Stimulated activated CD8-positive, alpha-beta memory T cell treated with anti-CD3 and anti-CD28 coated beads, Interleukin-7, amount 100 ng/mL, for 4 hours (primary cell): ENCODE data around the gene PRDM13.
"Not testable (repeated sequence)": the region's sequence is repeated elsewhere in the genome, so short reads cannot be mapped to it uniquely, and the experiment has no call there.

Source experiments
- DNase-seq, 2 donors: peaks; one replicate each; pipeline ENCODE4 v3.0.0-alpha.2; 2020; ENCODE audit warnings: low read depth in 2 of 2

PRDM13 gene

GRCh38 chr6:99606656-99607415 lies at the start of gene PRDM13:
Gene PRDM13, plus strand, starts transcription at chr6:99606833. Its CDS starts 202 bp downstream, at chr6:99607035.
- no peak for DNase-seq

- no peak for DNase-seq
Measured at GRCh38 chr6:99559057-99559456, 47.6 kb upstream of the PRDM13 start.

DNA sequence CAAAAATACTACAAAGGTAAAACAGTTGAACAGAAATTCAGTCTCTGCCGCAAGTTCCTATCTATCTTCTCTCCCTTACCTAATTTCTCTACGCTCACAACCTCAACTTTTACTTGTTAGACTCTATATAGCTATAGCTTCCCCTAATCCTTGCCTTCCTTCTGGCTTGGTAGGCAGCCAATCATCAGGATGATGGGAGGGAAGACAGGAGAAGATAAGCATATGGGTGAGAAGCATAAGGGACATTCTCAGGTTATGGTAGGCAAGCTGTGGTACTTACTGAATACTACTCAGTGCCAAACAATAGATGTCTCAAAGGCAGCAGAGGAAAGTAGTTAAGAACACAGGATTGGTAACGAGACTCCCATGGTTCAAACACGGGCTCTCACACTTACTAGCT lies 46.0 kb upstream of the PRDM13 start:
- no peak for DNase-seq

DNA sequence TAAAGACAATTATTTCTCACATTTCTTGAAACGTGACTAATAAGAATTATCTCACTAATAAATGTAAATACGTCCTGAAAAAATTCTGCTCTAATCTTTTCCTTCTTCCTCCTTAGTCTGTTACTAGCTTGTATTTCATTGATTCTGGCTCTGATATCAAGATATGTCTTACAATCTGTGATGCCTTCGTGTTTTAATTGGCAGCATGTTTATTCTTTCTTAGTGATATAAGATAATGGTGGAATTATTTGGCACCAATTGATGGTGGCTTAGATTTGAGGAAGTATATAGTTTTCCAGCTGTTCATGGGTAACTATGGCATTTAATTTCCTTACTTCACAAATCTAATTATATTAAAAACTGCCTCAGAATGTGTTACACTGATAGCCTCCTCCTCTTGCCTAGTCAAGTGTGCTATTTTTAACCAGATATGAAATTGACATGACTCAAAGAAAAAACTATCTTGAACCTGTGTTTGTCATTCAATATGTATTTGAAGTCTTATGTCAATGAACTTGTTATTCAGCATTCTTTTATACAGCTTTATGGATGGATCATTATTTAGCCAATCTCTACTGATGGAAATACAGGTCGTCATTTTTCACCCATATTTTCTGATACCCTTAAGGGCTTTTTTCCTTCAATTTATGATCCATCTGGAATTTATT lies 43.4 kb upstream of the PRDM13 start:
- DNase-seq: no peak

DNA sequence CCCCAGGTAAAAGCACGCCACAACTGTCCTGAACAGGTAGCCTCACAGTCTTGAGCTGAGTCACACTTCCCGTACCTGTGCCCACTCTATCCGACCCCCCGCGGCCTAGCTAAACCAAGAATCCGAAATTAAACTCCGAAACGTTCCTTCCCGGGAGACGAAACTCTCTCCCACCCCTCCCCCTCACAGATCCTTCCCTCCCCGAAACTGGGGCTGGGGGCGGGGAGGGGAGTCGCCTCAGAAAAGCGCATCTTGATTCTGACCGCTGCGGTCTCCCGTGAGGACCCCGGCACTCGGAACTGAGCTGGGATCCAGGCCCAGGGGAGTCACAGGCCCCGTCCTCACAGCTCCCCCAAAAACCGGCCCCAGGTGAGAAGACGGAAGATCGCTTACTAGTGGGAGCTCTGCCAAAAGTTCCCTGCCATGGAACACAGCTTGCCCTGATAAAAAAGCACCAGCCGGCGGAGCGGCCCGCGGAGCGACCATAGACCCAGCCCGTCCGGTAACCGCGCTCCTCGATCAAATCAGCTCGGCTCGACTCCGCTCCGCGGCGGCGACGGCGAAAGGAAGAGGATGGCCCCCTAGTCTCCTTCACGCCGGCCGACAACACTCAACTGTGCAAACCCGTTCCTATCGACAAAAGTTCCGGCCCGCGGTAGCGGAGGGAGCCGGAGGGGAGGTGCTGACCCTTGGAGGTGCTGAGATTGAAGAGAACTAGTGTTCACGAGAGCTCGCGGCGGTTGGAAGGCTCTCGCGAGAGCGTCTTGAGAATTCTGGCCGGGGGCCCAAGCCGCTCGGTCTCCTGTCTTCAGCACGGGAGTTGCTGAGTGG lies 38.3 kb upstream of the PRDM13 start, which contains the start of gene CCNC:
Gene CCNC, minus strand, starts transcription at position 558 of the 831 bp plus-strand sequence. Its CDS starts 133 bp downstream, at position 425.
- peak; percentile 80 to 85 for DNase-seq

DNA sequence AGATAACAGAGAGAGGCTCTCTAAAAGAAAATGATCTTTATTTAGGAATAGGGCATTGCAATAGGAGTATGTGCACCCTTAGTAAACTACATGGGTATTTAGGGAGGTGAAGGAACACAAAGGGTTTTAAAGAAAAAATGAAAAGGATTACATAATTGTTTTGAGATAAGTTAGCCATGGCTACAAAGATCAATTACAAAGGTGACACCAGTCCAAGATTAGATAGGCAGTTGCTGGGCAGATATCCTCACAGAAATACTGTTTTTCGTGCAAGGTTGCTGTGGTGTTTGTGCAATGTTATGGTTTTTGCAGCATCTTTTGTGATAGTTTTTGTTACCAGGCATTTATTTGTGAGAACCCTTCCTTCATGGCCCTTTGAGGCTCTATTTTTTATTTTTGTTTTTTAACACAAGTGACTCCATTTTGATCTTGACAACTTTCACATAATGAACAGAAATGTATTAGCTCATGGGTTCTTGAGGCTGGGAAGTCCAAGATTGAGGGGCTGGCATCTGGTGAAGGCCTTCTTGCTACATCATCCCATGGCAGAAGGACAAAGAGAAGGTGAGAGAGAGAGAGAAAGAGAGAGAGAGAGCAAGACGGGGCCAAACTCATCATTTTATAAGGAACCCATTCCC lies 32.5 kb upstream of the PRDM13 start:
- no peak for DNase-seq

DNA sequence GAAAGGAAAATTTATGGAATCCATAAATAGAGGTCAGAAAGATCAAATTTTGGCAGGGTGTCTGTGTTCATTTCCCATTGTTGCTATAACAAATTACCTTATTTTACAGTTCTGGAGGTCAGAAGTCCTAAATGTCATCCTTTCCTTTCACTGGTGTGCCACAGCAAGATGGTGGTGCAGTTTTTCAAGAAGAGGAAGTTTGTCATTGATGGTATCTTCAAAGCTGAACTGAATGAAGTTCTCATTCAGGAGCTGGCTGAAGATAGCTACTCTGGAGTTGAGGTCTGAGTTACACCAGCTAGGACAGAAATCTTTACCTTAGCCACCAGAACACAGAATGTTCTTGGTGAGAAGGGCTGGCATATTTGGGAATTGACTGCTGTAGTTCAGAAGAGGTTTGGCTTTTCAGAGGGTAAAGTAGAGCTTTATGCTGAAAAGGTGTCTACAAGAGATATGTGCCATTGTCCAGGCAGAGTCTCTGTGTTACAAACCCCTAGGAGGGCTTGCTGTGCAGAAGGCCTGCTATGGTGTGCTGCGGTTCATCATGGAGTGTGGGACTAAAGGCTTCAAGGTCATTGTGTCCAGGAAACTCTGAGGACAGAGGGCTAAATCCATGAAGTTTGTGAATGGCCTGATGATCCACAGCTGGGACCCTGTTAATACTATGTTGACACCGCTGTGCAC lies 30.9 kb upstream of the PRDM13 start:
- no peak for DNase-seq

DNA sequence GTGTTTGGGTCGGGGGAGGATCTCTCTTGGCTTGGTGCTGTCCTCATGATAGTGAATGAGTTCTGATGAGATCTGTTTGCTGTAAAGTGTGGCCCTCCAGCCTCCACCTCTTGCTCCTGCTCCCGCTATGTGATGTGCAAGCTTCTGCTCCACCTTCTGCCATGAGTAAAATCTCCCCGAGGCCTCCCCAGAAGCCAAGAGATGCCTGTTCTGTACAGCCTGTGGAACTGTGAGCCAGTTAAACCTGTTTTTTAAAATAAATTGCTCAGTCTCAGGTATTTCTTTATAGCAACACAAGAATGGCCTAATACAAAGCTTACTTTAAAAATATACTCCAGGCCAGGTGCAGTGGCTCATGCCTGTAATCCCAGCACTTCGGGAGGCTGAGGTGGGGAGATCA lies 26.9 kb upstream of the PRDM13 start:
- DNase-seq: no peak

DNA sequence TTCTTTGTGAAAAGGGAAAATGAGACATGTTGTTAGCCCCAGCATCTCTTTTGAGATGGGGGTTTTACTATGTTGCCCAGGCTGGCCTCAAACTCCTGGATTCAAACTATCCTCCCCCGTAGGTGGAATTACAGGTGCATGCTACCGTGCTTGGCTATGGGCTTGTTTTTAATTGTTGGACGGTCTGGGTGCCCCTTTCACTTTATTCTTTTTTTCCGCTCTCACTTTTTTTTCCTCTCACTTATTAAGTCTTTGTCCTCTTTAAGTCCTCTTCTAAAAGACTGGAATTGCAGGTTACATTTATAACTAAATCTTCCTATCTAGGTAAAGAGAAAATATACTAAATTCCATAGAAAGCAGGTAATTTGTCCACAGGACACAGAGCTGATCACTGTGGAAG lies 18.8 kb upstream of the PRDM13 start:
- no peak for DNase-seq

DNA sequence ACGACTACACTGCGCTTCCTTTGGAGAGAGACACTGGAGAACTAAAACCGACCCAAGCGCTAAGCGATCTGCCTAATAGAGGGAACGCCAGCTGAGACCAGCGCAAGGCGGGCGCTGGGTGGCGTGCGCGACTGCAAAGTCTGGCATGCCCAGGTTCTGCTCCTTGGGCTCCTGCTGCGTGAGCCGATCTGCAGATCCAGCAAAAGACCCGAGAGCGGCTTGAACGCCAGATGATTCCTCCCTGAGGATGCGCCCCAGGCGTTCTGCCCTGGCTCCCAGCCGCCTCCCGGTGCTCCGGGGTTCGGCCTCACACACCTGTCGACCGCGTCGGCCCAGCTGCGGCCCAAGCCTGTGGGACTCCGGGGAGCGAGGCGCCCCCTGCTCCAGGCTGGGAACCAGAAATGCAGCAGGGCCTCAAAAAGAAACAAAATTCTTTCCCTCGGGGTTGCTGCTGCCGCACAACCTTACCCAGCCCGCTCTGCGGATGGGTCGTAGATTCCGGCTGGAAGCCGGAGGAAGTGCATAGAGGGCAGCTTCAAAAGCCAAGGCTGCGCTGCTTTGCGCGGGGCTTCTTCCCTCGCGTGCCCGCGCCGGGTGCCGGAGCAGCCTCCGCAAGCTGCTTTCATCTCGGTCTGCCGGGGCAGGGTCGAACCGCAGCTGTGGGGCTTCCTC lies 17.9 kb upstream of the PRDM13 start:
- DNase-seq: peak in 1 of 2 donors; percentile 62

DNA sequence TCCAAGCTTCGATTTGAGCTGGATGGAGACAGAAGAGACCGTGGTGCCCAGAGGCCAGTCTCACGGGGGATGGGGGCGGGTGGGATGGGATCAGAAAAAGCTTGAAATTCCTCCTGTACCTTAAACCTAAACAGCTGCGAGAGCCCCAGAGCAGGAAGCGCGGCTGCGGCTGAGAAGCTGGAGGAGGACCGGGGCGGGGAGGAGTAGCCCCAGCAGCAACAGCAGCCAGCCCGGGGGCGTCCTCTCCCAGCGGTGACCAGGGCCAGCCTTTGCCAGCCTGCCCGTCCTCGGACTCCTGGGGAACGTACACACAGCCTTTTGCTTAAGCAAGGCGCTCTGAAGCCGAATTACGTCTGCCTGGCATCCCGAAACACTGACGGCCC lies 17.4 kb upstream of the PRDM13 start:
- DNase-seq: no peak

DNA sequence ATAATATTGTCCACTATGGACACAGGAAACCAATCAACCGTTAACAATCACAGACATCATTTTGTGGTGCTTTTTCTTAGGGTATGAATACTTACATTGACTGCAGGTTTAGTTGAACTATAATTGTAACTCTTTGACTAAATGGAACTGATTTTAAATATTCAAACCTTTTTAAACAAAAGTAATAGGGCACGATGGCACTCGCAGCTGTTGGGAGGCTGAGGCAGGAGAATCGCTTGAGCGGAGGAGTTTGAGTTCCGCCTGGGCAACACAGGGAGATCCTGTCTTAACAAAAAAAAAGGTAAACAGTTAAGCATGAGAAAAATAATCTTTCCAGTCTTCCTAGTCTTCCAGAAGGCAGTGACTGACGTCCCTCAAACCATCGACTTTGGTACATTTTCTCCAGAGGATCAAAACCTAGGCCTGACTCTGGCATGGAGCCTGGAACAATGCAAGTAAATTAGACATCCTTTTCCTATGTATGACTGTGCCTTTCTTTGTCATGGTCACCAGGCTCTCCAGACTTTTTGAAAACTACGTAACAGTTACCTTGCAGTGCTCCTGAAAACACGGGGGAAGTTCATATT lies 16.6 kb upstream of the PRDM13 start:
- DNase-seq: no peak

GRCh38 chr6:99590728-99591672 lies 15.6 kb upstream of the PRDM13 start:
- DNase-seq: no peak

DNA sequence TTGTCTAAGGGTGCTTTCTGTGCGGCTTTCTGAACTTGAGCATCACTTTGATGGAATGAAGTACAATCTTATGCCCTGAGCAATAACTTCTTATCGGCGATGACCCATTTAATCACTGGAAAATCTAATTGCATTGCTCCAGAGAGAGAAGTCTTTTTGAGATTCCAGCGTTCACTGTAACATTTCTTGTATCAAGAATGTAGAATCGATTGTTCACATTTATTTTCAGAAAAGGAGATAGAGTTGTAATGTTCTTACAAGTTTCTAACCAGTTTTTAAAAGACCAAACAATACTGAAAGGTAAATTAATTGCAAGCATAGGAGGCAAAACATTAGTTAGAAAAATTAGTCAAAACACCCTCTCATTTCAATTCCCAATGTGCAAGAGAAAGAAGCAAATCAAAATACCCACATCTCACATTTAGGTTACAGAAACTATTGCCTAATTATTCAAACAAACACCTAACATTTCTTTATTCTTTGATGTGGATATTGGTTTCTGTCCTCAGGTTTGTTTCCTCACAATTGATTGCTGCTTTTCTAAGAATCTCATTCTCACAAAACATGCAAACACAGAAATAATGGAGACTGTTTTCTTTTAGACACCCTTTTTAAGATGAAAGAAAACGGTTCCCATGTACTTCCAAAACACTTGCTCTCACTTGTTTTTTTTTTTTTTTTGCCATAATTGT lies 14.8 kb upstream of the PRDM13 start:
- DNase-seq: no peak

DNA sequence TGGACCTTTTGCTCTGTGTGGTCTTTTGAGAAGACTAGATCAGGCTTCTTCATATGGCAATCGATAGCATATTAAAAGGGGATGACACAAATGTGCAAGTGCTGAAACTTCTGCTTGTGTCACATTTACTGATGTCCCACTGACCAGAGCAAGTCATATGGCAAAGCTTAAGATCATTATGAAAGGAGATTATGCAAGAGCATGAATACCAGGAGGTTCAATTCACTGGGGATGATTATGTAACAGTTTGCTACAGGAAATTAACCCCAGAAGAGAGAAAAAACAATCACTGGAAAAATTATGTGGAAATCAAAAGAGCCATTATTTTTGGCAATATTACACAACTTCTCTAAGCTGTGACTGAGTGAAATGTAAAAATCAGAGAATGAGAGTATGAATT lies 13.7 kb upstream of the PRDM13 start:
- DNase-seq: no peak

- DNase-seq: not testable (repeated sequence)
Measured at GRCh38 chr6:99594696-99595095, 11.9 kb upstream of the PRDM13 start.

- DNase-seq: no peak
Measured at GRCh38 chr6:99602520-99603420, 3.9 kb upstream of the PRDM13 start.
